Measurements from ENCODE around the gene SEPTIN6. TPM values are rescaled to one million over a fixed set of nuclear protein-coding genes. Genes with fewer than 3 reads are reported as not detected.

SEPTIN6 gene
- 14.4 and 18.6 TPM in 2 replicates for total RNA-seq (2014; rRNA removed)
- 13.6 TPM for polyA plus RNA-seq (2012)

DNA sequence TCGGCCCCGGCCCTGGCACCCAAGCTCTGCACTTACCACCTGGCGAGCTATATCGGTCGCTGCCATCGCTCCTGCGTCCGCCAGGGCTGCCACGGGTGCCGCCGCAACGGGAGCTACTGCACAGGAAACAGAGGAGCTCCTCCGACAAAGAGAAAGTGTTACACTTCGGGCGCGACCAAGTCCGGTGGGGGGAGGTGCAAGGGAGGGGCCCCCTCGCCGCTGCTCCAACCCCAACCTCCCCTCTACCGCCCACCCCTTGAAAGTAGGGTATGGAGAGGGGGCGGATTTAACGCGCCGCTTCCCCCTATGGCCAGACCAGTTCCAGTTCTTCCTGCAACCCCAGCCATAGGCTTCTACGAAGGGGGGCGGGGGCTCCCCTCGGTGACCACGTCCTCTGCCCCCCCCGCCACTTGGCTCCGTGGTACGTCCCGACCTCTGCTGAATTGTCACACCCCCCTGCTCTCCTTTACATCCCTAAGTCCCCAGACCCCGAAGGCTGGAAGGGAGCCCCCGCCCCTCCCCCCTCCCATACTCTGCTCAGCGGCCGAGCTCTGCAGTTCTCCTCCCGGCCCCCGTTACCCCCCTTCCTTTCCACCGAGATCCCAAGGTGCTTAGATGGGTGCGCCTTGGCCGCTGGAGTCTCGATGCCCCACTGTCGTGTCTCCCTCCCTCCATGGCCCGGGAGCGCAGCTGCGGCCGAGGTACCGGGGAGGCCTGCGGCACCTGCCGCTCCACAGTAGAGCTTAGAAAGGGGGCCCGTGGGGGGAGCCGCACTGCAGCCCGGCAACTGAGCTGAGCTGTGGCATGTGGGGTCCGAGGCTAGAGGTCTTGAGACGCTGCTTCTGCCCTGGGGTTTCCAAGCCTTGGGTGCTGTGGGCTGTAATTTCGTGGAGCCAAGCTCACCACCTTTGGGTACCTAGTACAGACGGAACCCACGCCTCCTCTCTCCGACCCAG lies at the start of gene SEPTIN6:
Gene SEPTIN6, minus strand, starts transcription at position 129 of the 956 bp plus-strand sequence. Its CDS starts 63 bp downstream, at position 66.
- peak; percentile 69 for DNase-seq (ENCODE audit: low read depth)

DNA sequence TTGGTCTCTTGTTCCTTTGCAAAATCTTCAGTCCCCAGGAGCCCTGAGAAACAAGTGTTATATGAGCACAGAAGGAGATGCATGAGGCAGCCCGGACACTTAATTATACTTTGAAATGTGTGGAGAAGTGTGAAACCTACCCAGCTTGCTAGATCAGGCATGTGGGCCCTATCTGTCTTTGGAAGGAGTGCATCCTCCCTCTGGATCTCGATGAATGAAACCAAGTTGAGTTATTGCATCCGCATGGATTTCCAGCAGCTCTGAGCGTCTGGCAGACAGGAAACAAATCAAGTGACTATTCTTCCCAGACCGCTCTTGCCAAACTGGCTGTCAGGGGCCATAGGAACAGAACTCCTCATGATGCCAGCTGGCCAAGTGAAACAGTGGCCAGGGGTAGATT lies 45.8 kb upstream of the SEPTIN6 start:
- no peak for DNase-seq (ENCODE audit: low read depth)

GRCh38 chrX:119736206-119736764 lies 43.3 kb upstream of the SEPTIN6 start:
- DNase-seq (ENCODE audit: low read depth) = no peak

DNA sequence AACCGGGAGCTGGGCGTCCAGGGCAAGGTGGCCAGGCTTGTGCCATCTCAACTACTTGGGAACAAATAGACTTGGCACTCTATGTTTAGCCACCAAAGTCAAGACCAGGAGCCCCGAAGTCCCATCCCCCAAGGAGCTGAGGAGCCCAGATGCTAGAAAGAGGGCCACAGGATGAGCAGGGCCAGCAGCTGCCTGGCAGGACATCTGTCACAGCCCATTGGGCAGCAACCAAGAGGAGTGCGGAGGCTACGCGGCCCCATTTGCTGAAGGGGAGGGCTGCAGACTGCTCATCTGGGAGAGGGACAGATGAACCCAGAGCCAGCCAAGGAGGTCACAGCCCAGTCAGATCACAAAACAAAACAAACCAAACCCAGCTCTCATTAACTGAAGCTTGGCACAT lies 42.5 kb upstream of the SEPTIN6 start:
- no peak for DNase-seq (ENCODE audit: low read depth)

GRCh38 chrX:119734897-119735339 lies 42.0 kb upstream of the SEPTIN6 start:
- DNase-seq (ENCODE audit: low read depth) = no peak

DNA sequence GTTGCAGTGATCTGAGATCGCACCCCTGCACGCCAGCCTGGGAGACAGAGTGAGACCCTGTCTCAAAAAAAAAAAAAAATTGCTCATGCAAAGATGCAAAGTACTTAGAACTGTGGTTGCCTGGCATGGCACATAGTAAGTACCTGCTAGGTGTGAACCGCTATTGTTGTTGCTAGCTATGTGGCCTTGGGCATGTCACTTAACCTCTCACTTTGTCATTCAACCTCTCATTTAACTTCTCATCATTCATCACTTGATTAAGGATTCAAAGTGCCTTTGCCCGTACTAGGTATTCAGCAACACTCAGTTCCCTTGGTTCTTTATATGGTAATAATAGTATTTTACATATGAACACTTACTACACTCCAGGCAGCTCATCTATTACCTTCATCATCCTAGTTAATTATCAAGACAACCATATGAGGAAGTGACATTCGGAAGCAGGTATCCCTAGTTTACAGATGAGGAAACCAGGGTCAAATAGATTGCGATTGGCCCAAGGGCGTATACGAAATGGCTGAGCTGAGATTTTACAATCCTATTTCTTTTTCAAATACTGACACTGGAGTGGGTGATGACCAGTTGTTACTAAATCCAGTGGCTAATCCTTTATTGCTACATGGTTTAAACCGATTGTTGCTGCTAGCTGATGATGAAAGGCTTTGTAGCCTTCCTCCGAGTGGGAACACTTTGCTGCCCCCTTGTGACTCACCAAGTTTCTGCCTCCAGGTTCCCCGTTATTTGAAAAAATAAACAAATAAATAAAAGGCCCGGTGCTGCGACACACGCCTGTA lies 36.6 kb upstream of the SEPTIN6 start:
- DNase-seq (ENCODE audit: low read depth) = peak; percentile 70

- no peak for DNase-seq (ENCODE audit: low read depth)
These were observed 35.5 kb upstream of the SEPTIN6 start for GRCh38 chrX:119728487-119728886.

GRCh38 chrX:119726900-119727555 lies 34.1 kb upstream of the SEPTIN6 start:
- DNase-seq (ENCODE audit: low read depth) = peak; percentile 31

DNA sequence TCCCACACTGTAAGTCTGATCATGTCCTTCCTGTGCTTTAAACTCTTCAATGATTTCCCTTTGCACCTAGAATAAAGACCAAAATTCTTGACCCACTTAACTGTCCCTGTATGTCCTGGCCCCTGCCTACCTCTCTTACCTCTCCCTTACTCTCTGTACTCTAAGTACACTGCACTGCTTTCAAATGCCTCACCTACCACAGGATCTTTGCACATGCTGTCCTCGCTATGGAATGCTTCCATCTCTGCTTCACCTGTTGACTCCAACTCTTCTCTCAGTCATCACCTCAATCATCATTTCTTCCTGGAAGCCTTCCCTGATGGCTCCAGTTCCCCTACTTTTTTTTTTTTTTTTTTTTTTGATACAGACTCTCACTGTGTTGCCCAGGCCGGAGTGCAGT lies 29.0 kb upstream of the SEPTIN6 start:
- no peak for DNase-seq (ENCODE audit: low read depth)

DNA sequence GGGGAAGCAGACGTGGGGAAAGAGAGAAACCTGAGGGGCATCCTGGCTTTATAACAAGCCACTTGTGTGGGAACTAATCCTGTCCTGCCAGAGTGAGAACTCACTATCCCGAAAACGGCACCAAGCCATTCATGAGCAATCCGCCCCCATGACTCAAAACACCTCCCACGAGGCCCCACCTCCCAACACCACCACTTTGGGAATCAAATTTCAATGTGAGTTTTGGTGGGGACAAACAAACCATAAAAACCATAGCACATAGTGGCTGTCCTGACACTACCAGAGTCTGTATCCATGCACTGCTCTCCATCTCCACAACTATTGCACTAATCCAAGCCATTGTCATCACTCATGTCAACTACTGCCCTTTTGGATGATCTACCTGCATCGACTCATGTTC lies 28.5 kb upstream of the SEPTIN6 start:
- no peak for DNase-seq (ENCODE audit: low read depth)

DNA sequence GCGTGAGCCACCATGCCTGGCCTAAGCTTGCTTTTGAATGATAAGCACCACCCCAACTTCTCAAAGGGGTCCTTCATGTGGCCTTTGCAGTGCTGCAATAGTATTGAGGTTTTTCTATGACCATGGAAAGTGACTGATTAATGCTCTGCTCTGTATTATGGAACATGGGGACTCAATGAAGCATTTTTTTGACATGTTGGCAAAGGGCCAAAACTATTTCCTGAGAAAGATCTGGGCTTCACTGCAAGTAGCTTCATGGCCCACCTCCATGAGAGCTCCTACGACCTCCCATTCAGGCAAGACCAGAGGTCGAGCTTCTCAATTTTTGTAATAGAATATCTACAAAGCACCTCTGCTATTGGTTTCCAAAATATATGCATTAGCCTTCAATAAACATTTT lies 16.7 kb upstream of the SEPTIN6 start:
- DNase-seq (ENCODE audit: low read depth) = no peak

DNA sequence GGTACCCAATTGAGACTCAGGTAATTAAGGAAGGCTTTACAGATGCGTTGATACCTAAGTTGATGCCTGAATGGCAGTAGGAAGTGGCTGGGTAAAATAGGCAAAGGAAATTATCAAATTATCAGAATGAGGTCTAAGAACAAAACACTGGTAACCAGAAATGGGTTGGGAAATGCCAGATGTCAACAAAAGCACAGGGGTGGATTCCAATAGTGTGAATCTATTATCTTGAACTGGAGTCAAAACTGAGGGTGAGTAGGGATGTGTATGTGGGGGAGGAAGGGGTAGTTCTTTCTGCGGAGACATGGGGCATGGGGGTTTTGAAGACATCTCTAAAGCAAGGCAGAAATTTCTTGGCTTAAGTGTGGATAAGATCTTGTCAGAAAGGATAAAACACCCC lies 16.0 kb upstream of the SEPTIN6 start:
- DNase-seq (ENCODE audit: low read depth) = no peak

DNA sequence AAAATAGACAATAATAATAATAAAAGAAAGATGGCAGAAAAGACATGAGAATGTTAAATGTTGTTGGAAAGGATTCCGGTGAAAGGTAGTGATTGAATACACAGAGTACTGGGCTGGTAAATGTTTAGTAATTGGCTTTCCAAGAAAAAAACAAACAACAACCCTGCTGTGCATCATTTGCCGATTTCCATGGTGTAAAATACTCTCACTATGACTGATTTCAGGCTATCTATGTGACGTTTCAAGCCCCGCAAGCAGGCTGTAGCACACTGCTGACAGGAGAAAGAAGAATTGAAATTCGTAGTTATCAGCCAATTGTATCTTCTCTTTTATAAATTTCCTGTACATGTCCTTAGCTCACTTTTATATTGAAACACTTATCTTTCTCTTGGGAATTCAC lies 13.6 kb upstream of the SEPTIN6 start:
- no peak for DNase-seq (ENCODE audit: low read depth)

DNA sequence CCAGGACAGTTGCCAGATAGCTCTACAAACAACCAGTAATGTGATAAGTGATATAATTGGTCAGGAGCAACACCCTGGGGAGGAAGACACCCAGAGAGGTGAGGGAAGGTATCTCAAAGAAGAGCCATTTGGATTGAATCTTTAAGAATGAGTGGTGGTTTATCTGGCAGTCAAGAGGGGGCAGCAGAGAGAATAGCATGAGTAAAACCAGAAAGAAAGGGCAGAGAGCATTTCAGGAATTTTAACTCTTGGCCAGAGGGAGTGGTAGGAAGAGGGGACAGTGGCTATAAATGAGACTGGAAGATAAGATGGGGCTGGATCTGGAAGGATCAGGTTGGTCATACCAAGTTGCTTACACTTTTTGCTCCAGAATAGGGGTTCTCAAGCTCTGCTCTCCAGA lies 5.9 kb upstream of the SEPTIN6 start:
- peak; percentile 52 for DNase-seq (ENCODE audit: low read depth)

GRCh38 chrX:119696251-119696890 lies 3.4 kb upstream of the SEPTIN6 start:
- DNase-seq (ENCODE audit: low read depth) = no peak

DNA sequence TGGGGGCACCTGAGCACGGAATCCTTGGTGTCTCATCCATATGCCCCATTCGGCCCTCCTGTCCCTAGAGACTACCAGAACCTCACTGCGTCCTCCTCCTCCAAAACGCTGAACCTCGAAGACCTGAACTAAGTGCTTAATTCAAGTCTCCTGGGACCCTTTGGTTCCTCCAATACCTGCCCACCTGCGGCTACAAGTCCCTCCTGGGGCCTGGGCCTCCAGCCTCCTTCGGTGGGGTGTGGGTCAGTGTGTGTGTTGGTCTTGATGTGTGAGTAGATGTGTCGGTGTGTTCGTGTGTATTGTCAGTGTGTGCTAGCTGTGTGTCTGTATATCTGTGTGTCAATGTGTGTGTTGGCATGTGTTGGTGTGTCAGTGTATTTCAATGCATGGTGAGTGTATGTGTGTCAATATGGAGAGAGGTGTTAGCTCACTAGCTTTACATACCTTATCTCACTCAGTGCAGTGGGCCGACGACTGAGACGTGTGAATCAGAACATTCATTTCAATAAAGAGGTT lies 2.6 kb upstream of the SEPTIN6 start:
- DNase-seq (ENCODE audit: low read depth) = no peak

DNA sequence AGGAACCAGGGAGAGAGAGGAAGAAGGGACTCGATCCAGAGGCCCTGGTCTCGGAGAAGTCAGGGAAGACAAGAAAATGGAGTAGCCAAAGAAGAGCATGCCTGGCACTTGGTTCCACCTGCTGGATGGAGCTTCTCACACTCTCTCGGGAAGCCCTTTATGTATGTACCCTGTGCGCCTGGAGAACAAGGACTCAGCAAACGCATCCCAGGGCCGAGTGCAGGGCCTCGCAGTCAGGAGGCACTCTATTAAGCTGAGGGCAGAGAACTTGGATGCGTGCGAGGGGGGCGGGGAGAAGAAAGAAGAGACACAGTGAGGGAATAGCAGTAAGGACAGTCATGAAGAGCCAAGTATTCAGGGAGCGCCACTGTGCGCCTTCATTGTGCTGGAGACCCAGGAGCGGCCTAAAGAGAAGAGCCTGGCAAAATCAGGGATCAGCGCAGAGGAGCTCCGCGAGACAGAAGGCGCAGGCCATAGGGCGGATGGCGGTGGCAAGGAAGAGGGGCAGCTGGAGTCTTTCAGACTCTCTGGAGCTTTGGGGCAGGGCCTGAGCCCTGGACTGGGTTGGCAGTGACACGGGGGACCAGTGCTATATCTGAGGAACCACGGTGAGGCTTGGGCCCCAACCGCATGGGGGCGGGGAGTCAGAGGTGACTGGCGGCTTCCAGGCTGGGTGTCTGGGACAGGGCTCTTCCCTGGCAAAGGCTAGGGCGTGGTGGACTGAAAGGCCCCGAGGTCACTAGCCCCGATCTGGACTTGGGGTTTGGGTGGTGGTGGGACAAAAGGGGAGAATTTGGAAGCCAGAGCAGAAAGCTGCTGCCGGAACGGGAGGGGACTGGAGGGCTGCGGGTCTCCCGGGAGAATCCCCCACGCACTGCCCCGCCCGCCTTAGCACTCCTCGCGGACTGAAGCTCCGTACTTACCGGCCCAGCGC lies 1.9 kb upstream of the SEPTIN6 start:
- no peak for DNase-seq (ENCODE audit: low read depth)

DNA sequence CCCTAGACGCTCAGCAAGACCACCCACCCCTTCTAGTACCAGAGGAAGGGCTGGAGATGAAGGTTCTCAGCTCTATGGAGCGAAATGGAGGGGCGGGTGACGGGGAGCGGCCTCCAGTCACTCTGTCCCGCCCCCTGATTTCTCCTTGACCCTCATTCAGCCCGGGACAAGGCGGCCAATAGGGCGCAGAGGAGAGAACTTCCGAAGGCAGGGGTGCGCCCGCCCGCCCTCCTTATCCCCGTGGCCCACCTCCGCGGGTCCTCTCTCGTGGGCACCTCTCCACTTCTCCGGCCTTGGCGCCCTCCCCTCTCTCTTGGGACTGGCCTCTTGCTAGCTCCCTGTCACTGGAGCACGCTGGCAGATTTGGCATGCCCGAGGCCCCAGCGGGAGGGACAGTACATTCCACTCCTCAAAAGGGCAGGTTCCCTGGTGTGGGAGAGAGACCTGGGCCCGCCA lies 1.1 kb upstream of the SEPTIN6 start:
- DNase-seq (ENCODE audit: low read depth) = no peak

GRCh38 chrX:119692191-119693039 lies 553 bp downstream of the SEPTIN6 start:
- DNase-seq (ENCODE audit: low read depth) = peak; percentile 32

Data from LHCN-M2 (cell line).